BLaER1 treated with 17β-estradiol and CSF1 and Interleukin-3, amounts not matched to agents 10 nM and 100 nM (cell line): ENCODE data around the gene PTPRN2.

Source experiments
- H3K27ac ChIP-seq, 11 experiments: shearing (Covaris generic); formaldehyde crosslinking; 2 replicates each; pipeline ENCODE4 v1.8.1; 2022
- H3K27me3 ChIP-seq, 11 experiments: shearing (Covaris generic); formaldehyde crosslinking; 2 replicates each; pipeline ENCODE4 v1.8.1; 2022
- H3K36me3 ChIP-seq, 11 experiments: shearing (Covaris generic); formaldehyde crosslinking; 2 replicates each; pipeline ENCODE4 v1.8.1; 2022
- H3K4me1 ChIP-seq, 10 experiments: shearing (Covaris generic); formaldehyde crosslinking; 2 replicates each; pipeline ENCODE4 v1.8.1; 2022
- H3K4me2 ChIP-seq, 11 experiments: shearing (Covaris generic); formaldehyde crosslinking; 2 replicates each; pipeline ENCODE4 v1.8.1; 2022
- H3K4me3 ChIP-seq, 10 experiments: shearing (Covaris generic); formaldehyde crosslinking; 2 replicates each; pipeline ENCODE4 v1.8.1; 2022
- H3K9ac ChIP-seq, 11 experiments: shearing (Covaris generic); formaldehyde crosslinking; 2 replicates each; pipeline ENCODE4 v1.8.1; 2022
- H3K9me3 ChIP-seq, 11 experiments: shearing (Covaris generic); formaldehyde crosslinking; replicated peaks in 1 of 11; 2 replicates each; pipeline ENCODE4 v1.8.1; 2022
- H4K20me1 ChIP-seq, 11 experiments: shearing (Covaris generic); formaldehyde crosslinking; 2 replicates each; pipeline ENCODE4 v1.8.1; 2022
- Cebpa-rat ChIP-seq, 11 experiments: shearing (Covaris generic); IDR thresholded peaks; 2 replicates each; pipeline ENCODE4 v1.8.1; 2022

PTPRN2 gene

GRCh38 chr7:157627033-157627432 is 960.6 kb downstream of the PTPRN2 start:
- H3K27me3 ChIP-seq, result peaks cover 0 to 11% (median 0%) of the 10 kb centered on the region in 11 experiments; a peak in 7 of 22 replicates
- no peak overlapping the region; a peak in 1 of 22 replicates for H3K27ac ChIP-seq
- TF ChIP-seq Cebpa-rat (IDR thresholded peaks at IDR 0.05), result no peak
- no peaks in the 10 kb centered on the region for H3K9me3 ChIP-seq
- H3K4me2 ChIP-seq, result peak overlapping the region in 10 of 11 experiments; percentile 44 to 92 (median 76); a peak in 20 of 22 replicates
- no peaks in the 10 kb centered on the region for H3K36me3 ChIP-seq
- peaks cover 20 to 53% (median 50%) of the 10 kb centered on the region in 10 experiments for H3K4me1 ChIP-seq
- peaks cover 0 to 3% (median 0%) of the 10 kb centered on the region in 11 experiments; a peak in 1 of 22 replicates for H4K20me1 ChIP-seq
- H3K9ac ChIP-seq, result no peak overlapping the region
- H3K4me3 ChIP-seq, result no peak overlapping the region

- Histone ChIP-seq H3K36me3 (no peaks in the 10 kb centered on the region), H3K27me3 (peaks cover 0 to 11% (median 0%) of the 10 kb centered on the region in 11 experiments; a peak in 7 of 22 replicates), H3K9me3 (no peaks in the 10 kb centered on the region), H3K4me2 (peak overlapping the region; percentile 43 to 92 (median 76)), H3K27ac (no peak overlapping the region), H3K4me1 (peaks cover 20 to 60% (median 56%) of the 10 kb centered on the region in 10 experiments), H4K20me1 (peaks cover 0 to 3% (median 0%) of the 10 kb centered on the region in 11 experiments; a peak in 1 of 22 replicates), H3K9ac (no peak overlapping the region; a peak in 1 of 22 replicates), H3K4me3 (0 out of 20 replicates have a peak overlapping the region, but pooled peaks of 1 of the 10 experiments have one; percentile 9)
- TF ChIP-seq Cebpa-rat (IDR thresholded peaks at IDR 0.05), result no peak
These were observed 961.5 kb downstream of the PTPRN2 start for GRCh38 chr7:157625973-157626742.

- Histone ChIP-seq H3K4me2 (no peak overlapping the region), H3K9me3 (no peaks in the 10 kb centered on the region), H3K36me3 (no peaks in the 10 kb centered on the region), H3K27me3 (peaks cover 0 to 11% (median 0%) of the 10 kb centered on the region in 11 experiments; a peak in 6 of 22 replicates), H3K27ac (no peak overlapping the region), H3K4me3 (no peak overlapping the region), H3K9ac (no peak overlapping the region), H3K4me1 (peaks cover 16 to 61% (median 48%) of the 10 kb centered on the region in 10 experiments), H4K20me1 (peaks cover 0 to 3% (median 0%) of the 10 kb centered on the region in 11 experiments; a peak in 3 of 22 replicates)
- TF ChIP-seq Cebpa-rat (IDR thresholded peaks at IDR 0.05), result no peak
These were observed 964.1 kb downstream of the PTPRN2 start for GRCh38 chr7:157623556-157623955.

GRCh38 chr7:157622408-157623205 is 965.0 kb downstream of the PTPRN2 start:
- H3K27ac ChIP-seq, result no peak overlapping the region
- peak overlapping the region in 9 of 11 experiments; percentile 2 to 53 (median 37); a peak in 17 of 22 replicates for H3K4me2 ChIP-seq
- H3K27me3 ChIP-seq, result peaks cover 0 to 10% (median 0%) of the 10 kb centered on the region in 11 experiments; a peak in 6 of 22 replicates

GRCh38 chr7:157622000-157622399 is 965.6 kb downstream of the PTPRN2 start:
- peak overlapping the region in 8 of 11 experiments; percentile 31 to 53 (median 38); a peak in 15 of 22 replicates for H3K4me2 ChIP-seq

More at GRCh38 chr7:157622408-157623205, 965.0 kb downstream of the PTPRN2 start:
- Histone ChIP-seq H3K9ac (no peak overlapping the region), H3K4me1 (peaks cover 15 to 54% (median 39%) of the 10 kb centered on the region in 10 experiments), H3K4me3 (no peak overlapping the region), H3K9me3 (no peaks in the 10 kb centered on the region), H3K36me3 (no peaks in the 10 kb centered on the region), H4K20me1 (peaks cover 0 to 3% (median 0%) of the 10 kb centered on the region in 11 experiments; a peak in 3 of 22 replicates)
- no peak for TF ChIP-seq Cebpa-rat (IDR thresholded peaks at IDR 0.05)

GRCh38 chr7:157621131-157621681 is 966.4 kb downstream of the PTPRN2 start:
- H3K4me2 ChIP-seq, result peak overlapping the region in 1 of 11 experiments; percentile 39; a peak in 2 of 22 replicates
- H4K20me1 ChIP-seq, result no peaks in the 10 kb centered on the region; a peak in 3 of 22 replicates
- no peaks in the 10 kb centered on the region for H3K36me3 ChIP-seq
- TF ChIP-seq Cebpa-rat (IDR thresholded peaks at IDR 0.05), result no peak
- no peak overlapping the region for H3K4me3 ChIP-seq
- no peak overlapping the region for H3K27ac ChIP-seq
- no peaks in the 10 kb centered on the region for H3K9me3 ChIP-seq
- H3K9ac ChIP-seq, result no peak overlapping the region
- H3K4me1 ChIP-seq, result peaks cover 5 to 43% (median 28%) of the 10 kb centered on the region in 10 experiments
- peaks cover 0 to 3% (median 0%) of the 10 kb centered on the region in 11 experiments; a peak in 2 of 22 replicates for H3K27me3 ChIP-seq

More at GRCh38 chr7:157622000-157622399, 965.6 kb downstream of the PTPRN2 start:
- peaks cover 13 to 48% (median 33%) of the 10 kb centered on the region in 10 experiments for H3K4me1 ChIP-seq
- no peak overlapping the region for H3K4me3 ChIP-seq
- TF ChIP-seq Cebpa-rat (IDR thresholded peaks at IDR 0.05), result no peak
- no peak overlapping the region for H3K27ac ChIP-seq
- peaks cover 0 to 1% (median 0%) of the 10 kb centered on the region in 11 experiments; a peak in 3 of 22 replicates for H4K20me1 ChIP-seq
- H3K36me3 ChIP-seq, result no peaks in the 10 kb centered on the region
- no peaks in the 10 kb centered on the region for H3K9me3 ChIP-seq
- peaks cover 0 to 4% (median 0%) of the 10 kb centered on the region in 11 experiments; a peak in 4 of 22 replicates for H3K27me3 ChIP-seq
- no peak overlapping the region for H3K9ac ChIP-seq

GRCh38 chr7:157620616-157621015 is 967.0 kb downstream of the PTPRN2 start:
- TF ChIP-seq Cebpa-rat (IDR thresholded peaks at IDR 0.05), result no peak
- Histone ChIP-seq H3K27me3 (peaks cover 0 to 9% (median 0%) of the 10 kb centered on the region in 11 experiments; a peak in 3 of 22 replicates), H3K9me3 (no peaks in the 10 kb centered on the region), H3K27ac (no peak overlapping the region), H3K4me2 (peak overlapping the region in 1 of 11 experiments; percentile 13; a peak in 2 of 22 replicates), H3K36me3 (no peaks in the 10 kb centered on the region), H4K20me1 (no peaks in the 10 kb centered on the region; a peak in 2 of 22 replicates), H3K4me1 (peaks cover 0 to 43% (median 28%) of the 10 kb centered on the region in 10 experiments; a peak in 17 of 20 replicates), H3K4me3 (no peak overlapping the region), H3K9ac (no peak overlapping the region)
